Hepatocyte (in vitro differentiated cells): Measurements from ENCODE around the gene SCGB2B2.

Experiments
- EZH2 ChIP-seq: fragments of 200-600 bp; sonication (generic); IDR thresholded peaks from 2 replicates; pipeline ENCODE4 v1.6.1; 2016; ENCODE audit warnings: antibody characterized with exemption, mild to moderate bottlenecking, borderline replicate concordance
- TF ChIP-seq, protein P1 (sequence below): fragments of 200-600 bp; sonication (generic); IDR thresholded peaks from 2 replicates; pipeline ENCODE4 v1.5.1; 2016; ENCODE audit warnings: antibody characterized with exemption, mild to moderate bottlenecking; ENCODE audit not compliant: poor library complexity

DNA sequence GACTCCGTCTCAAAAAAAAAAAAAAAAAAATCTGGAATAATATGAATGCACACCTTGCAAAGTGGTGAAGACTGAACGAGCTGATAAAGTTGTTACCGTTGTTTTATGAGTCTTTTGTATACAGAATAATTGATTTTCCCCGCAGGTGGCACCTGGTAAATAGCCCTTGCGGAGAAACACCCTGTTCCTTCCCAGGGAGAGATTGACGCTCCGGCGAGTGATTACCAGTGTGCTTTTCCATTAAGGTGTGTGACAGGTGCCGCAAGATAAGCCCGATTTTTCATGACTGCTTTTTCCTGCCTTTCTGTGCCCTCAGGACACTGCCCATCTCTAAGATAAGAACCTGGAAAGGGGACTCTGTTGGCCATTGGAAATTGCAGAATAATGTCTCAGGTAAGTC, 1.5 kb upstream of the SCGB2B2 start:
- TF ChIP-seq, protein P1, sequence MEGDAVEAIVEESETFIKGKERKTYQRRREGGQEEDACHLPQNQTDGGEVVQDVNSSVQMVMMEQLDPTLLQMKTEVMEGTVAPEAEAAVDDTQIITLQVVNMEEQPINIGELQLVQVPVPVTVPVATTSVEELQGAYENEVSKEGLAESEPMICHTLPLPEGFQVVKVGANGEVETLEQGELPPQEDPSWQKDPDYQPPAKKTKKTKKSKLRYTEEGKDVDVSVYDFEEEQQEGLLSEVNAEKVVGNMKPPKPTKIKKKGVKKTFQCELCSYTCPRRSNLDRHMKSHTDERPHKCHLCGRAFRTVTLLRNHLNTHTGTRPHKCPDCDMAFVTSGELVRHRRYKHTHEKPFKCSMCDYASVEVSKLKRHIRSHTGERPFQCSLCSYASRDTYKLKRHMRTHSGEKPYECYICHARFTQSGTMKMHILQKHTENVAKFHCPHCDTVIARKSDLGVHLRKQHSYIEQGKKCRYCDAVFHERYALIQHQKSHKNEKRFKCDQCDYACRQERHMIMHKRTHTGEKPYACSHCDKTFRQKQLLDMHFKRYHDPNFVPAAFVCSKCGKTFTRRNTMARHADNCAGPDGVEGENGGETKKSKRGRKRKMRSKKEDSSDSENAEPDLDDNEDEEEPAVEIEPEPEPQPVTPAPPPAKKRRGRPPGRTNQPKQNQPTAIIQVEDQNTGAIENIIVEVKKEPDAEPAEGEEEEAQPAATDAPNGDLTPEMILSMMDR = no peak
- TF ChIP-seq EZH2 = no peak
